ENCODE results near the gene ATP6V1E1. TPM values are rescaled to one million over a fixed set of nuclear protein-coding genes. Genes with fewer than 3 reads are reported as not detected.

Gene ATP6V1E1
- 108 and 141 TPM in 2 replicates for total RNA-seq

DNA sequence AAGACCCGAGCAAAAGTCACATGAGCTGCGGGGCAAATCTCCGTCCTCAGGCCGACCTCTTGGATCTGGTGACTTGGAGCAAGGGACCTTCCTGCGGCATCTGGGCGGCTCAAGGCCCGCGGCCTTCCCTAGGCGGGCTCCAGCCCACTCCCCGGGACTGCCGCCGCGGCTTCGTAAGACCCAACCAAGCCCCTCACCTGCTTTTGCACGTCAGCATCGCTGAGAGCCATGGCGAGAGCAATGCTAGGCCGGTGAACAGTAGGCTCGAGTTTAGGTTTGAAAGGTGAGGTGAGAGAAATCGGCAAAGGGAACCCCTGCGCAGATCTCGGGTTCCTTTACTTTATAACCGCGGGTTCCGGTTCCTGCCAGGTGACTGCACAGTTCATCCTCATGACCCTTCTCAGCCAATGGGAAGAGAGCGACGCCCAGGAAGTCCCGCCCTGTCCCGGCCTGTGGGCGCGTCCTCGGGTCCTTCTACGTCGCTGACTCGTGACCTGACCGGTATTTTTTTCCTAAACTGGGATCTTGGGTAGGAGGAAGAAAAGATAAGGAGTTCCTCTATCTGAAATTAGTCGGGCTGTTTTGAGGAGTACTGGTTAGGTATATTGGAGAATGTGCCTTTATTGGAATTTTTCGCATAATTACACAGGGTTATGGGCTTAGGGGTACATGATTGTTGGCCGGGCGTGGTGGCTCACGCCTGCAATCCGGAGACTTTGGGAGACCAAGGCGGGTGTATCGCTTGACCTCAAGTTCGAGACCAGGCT lies at the start of gene ATP6V1E1:
Gene ATP6V1E1 (minus strand): TSS at position 344 of the 767 bp plus-strand sequence. CDS start 114 bp downstream, at position 230.

DNA sequence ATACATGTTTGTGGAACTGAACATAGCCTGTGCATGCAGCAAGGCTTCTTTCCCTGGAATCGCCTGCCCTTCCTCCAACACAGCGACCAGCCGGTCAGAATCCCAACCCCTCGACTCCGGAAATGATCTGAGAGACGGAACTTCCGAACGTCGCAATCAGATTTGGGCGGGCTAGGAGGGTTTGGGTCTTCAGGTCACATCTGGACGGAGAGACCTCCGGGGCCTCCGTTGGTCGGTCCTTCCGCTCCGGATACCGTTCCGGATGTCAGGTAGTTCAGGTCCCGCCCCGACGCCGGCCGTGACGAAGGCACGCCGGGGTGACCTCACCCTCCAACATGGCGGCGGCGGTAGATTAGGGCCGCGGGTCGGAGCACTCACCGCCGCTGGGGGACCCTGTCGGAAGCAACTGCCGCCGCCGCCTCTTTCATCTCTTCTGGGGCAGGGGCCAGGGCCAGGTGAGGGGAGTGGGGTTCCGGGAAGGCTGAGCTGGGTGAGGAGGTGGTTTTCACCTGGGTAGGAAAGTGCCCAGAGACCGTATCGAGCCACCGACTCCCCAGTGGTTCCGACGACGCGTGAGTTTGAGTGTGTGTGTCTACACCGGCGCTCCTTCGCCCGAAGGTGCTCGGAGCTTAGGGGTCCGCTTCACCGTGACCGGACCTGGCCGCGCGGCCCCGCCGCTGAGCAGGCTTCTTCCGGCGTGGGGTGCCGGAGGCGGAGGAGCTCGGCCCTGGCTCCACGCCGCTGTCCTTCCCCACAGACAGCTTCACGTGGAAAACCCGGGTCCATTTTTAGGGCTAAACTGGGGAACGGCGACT lies 10.1 kb upstream of the ATP6V1E1 start, which contains the start of gene BCL2L13:
Gene BCL2L13 (plus strand): TSS at position 326 of the 815 bp plus-strand sequence. CDS start 16,955 bp downstream, outside the sequence.

DNA sequence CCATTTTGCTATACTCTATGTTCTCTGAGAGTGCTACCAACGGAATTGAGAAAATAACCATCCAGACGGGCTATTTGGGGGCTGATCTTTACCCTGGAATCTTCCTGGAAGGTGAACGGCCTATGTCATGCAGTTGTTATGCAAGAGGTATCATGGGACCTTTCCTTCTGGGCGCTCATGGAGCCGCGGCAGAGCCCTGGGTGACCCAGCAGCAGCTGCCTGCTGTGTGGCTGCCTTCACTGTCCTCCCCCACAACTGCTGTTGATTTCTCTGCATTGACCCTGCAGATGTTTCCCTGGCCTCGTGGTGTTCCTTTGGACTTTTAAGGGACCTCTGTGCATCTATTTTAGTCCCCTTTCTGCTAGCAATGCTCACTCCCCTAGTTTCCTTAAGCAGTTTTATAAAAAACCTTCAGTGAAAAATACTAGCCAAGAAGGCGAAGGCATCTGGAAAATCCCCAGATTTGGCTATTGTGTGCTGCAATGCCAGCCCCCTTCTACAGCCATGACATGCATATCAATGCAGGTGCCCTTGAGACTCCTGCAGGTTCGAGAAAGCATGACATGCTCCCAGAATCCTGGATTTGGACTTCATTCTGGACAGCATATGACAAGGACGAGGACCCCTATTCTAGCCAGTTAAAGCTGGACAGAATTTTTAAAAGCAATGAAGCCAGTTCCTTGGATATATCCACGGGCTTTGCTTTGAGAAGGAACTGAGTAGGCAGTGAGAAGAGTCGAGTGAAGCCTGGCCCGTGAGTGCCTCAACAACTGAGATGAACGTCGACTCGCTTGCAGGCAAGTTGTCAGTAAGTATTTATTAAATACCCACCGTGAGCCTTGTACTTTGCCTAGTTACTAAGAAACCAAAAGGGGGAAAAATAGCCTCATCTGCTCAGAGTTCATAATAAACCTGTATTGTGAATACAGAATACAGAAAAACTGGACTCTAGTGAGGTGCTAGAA lies 65.4 kb downstream of the ATP6V1E1 start, which contains the start of gene SLC25A18:
Gene SLC25A18 (plus strand): TSS at position 593 of the 965 bp plus-strand sequence. CDS start 16,447 bp downstream, outside the sequence.

Other genes starting within 250 kb of the ATP6V1E1 start
- not detected in 2 replicates for gene SLC25A18, start 65.3 kb downstream of the ATP6V1E1 start, total RNA-seq
- gene BCL2L13, start 10.0 kb upstream of the ATP6V1E1 start, total RNA-seq: 32.1 and 42.6 TPM in 2 replicates
- 16.2 and 22.9 TPM in 2 replicates for gene BID, start 145.7 kb upstream of the ATP6V1E1 start, total RNA-seq